BLaER1 treated with 17β-estradiol and CSF1 and Interleukin-3, amounts not matched to agents 10 nM and 100 nM (cell line): Measurements from ENCODE around the gene SETD5.

Experiments
- H3K27ac ChIP-seq, 11 experiments: shearing (Covaris generic); formaldehyde crosslinking; 2 replicates each; pipeline ENCODE4 v1.8.1; 2022
- H3K27me3 ChIP-seq, 11 experiments: shearing (Covaris generic); formaldehyde crosslinking; 2 replicates each; pipeline ENCODE4 v1.8.1; 2022
- H3K36me3 ChIP-seq, 11 experiments: shearing (Covaris generic); formaldehyde crosslinking; 2 replicates each; pipeline ENCODE4 v1.8.1; 2022
- H3K4me1 ChIP-seq, 10 experiments: shearing (Covaris generic); formaldehyde crosslinking; 2 replicates each; pipeline ENCODE4 v1.8.1; 2022
- H3K4me2 ChIP-seq, 11 experiments: shearing (Covaris generic); formaldehyde crosslinking; 2 replicates each; pipeline ENCODE4 v1.8.1; 2022
- H3K4me3 ChIP-seq, 10 experiments: shearing (Covaris generic); formaldehyde crosslinking; 2 replicates each; pipeline ENCODE4 v1.8.1; 2022
- H3K9ac ChIP-seq, 11 experiments: shearing (Covaris generic); formaldehyde crosslinking; 2 replicates each; pipeline ENCODE4 v1.8.1; 2022
- H3K9me3 ChIP-seq, 11 experiments: shearing (Covaris generic); formaldehyde crosslinking; replicated peaks in 1 of 11; 2 replicates each; pipeline ENCODE4 v1.8.1; 2022
- H4K20me1 ChIP-seq, 11 experiments: shearing (Covaris generic); formaldehyde crosslinking; 2 replicates each; pipeline ENCODE4 v1.8.1; 2022
- Cebpa-rat ChIP-seq, 11 experiments: shearing (Covaris generic); IDR thresholded peaks; 2 replicates each; pipeline ENCODE4 v1.8.1; 2022

SETD5 gene

GRCh38 chr3:9409981-9410854, 12.8 kb downstream of the SETD5 start:
- Histone ChIP-seq H3K27ac (peak overlapping the region in 7 of 11 experiments; percentile 1 to 42 (median 23); a peak in 8 of 22 replicates), H3K27me3 (no peaks in the 10 kb centered on the region), H3K4me2 (peak overlapping the region in 7 of 11 experiments; percentile 8 to 76 (median 45); a peak in 10 of 22 replicates), H3K36me3 (peaks cover 7 to 54% (median 29%) of the 10 kb centered on the region in 11 experiments; a peak in 20 of 22 replicates), H3K9ac (no peak overlapping the region), H3K4me1 (peaks cover 17 to 82% (median 30%) of the 10 kb centered on the region in 10 experiments), H3K9me3 (peaks cover 0 to 15% (median 0%) of the 10 kb centered on the region in 11 experiments; a peak in 5 of 22 replicates), H3K4me3 (no peak overlapping the region), H4K20me1 (peaks cover 88 to 100% (median 100%) of the 10 kb centered on the region in 11 experiments)
- TF ChIP-seq Cebpa-rat (IDR thresholded peaks at IDR 0.05), result no peak

GRCh38 chr3:9411302-9411701, 13.9 kb downstream of the SETD5 start:
- Histone ChIP-seq H3K9me3 (peaks cover 0 to 19% (median 0%) of the 10 kb centered on the region in 11 experiments; a peak in 5 of 22 replicates), H3K27ac (no peak overlapping the region), H3K27me3 (no peaks in the 10 kb centered on the region), H3K4me1 (peaks cover 15 to 85% (median 31%) of the 10 kb centered on the region in 10 experiments), H3K4me2 (peak overlapping the region in 2 of 11 experiments; percentile 64 to 76; a peak in 3 of 22 replicates), H3K36me3 (peaks cover 18 to 65% (median 40%) of the 10 kb centered on the region in 11 experiments; a peak in 21 of 22 replicates), H3K9ac (no peak overlapping the region), H4K20me1 (peaks cover 88 to 100% (median 100%) of the 10 kb centered on the region in 11 experiments), H3K4me3 (no peak overlapping the region)
- no peak for TF ChIP-seq Cebpa-rat (IDR thresholded peaks at IDR 0.05)

- no peak overlapping the region for H3K9ac ChIP-seq
Observed at GRCh38 chr3:9412293-9412692, 14.9 kb downstream of the SETD5 start.

GRCh38 chr3:9414826-9415225, 17.4 kb downstream of the SETD5 start:
- H4K20me1 ChIP-seq, result peaks cover 95 to 100% (median 100%) of the 10 kb centered on the region in 11 experiments
- H3K27ac ChIP-seq, result no peak overlapping the region
- no peak for TF ChIP-seq Cebpa-rat (IDR thresholded peaks at IDR 0.05)
- no peak overlapping the region for H3K9ac ChIP-seq
- peaks cover 0 to 65% (median 20%) of the 10 kb centered on the region in 10 experiments; a peak in 16 of 20 replicates for H3K4me1 ChIP-seq
- peaks cover 0 to 11% (median 0%) of the 10 kb centered on the region in 11 experiments; a peak in 3 of 22 replicates for H3K9me3 ChIP-seq
- H3K36me3 ChIP-seq, result peaks cover 24 to 65% (median 39%) of the 10 kb centered on the region in 11 experiments; a peak in 21 of 22 replicates
- no peak overlapping the region for H3K4me3 ChIP-seq
- no peaks in the 10 kb centered on the region for H3K27me3 ChIP-seq
- H3K4me2 ChIP-seq, result no peak overlapping the region

More at GRCh38 chr3:9412293-9412692, 14.9 kb downstream of the SETD5 start:
- Histone ChIP-seq H3K9me3 (peaks cover 0 to 19% (median 0%) of the 10 kb centered on the region in 11 experiments; a peak in 5 of 22 replicates), H3K27ac (no peak overlapping the region), H3K4me1 (peaks cover 5 to 78% (median 27%) of the 10 kb centered on the region in 10 experiments), H4K20me1 (peaks cover 88 to 100% (median 100%) of the 10 kb centered on the region in 11 experiments), H3K36me3 (peaks cover 17 to 74% (median 43%) of the 10 kb centered on the region in 11 experiments; a peak in 21 of 22 replicates), H3K4me3 (no peak overlapping the region), H3K27me3 (no peaks in the 10 kb centered on the region), H3K4me2 (peak overlapping the region in 2 of 11 experiments; percentile 44 to 76; a peak in 3 of 22 replicates)
- TF ChIP-seq Cebpa-rat (IDR thresholded peaks at IDR 0.05), result no peak

GRCh38 chr3:9415485-9416138, 18.2 kb downstream of the SETD5 start:
- Histone ChIP-seq H4K20me1 (peaks cover 94 to 100% (median 100%) of the 10 kb centered on the region in 11 experiments), H3K4me1 (peaks cover 0 to 65% (median 16%) of the 10 kb centered on the region in 10 experiments; a peak in 13 of 20 replicates), H3K27me3 (no peaks in the 10 kb centered on the region), H3K4me2 (peak overlapping the region in 4 of 11 experiments; percentile 12 to 44 (median 28); a peak in 6 of 22 replicates), H3K4me3 (no peak overlapping the region), H3K27ac (peak overlapping the region in 1 of 11 experiments; percentile 10; a peak in 1 of 22 replicates), H3K9me3 (peaks cover 0 to 11% (median 0%) of the 10 kb centered on the region in 11 experiments; a peak in 3 of 22 replicates), H3K9ac (no peak overlapping the region), H3K36me3 (peaks cover 24 to 59% (median 36%) of the 10 kb centered on the region in 11 experiments; a peak in 21 of 22 replicates)
- TF ChIP-seq Cebpa-rat (IDR thresholded peaks at IDR 0.05), result no peak

- no peak for TF ChIP-seq Cebpa-rat (IDR thresholded peaks at IDR 0.05)
- Histone ChIP-seq H3K4me1 (peaks cover 2 to 65% (median 17%) of the 10 kb centered on the region in 10 experiments; a peak in 15 of 20 replicates), H4K20me1 (peaks cover 95 to 100% (median 100%) of the 10 kb centered on the region in 11 experiments), H3K27ac (peak overlapping the region in 3 of 11 experiments; percentile 7 to 10 (median 8); a peak in 2 of 22 replicates), H3K9ac (no peak overlapping the region), H3K4me3 (no peak overlapping the region), H3K27me3 (no peaks in the 10 kb centered on the region), H3K4me2 (peak overlapping the region in 4 of 11 experiments; percentile 12 to 44 (median 27); a peak in 6 of 22 replicates), H3K36me3 (peaks cover 24 to 59% (median 36%) of the 10 kb centered on the region in 11 experiments; a peak in 21 of 22 replicates), H3K9me3 (peaks cover 0 to 11% (median 0%) of the 10 kb centered on the region in 11 experiments; a peak in 3 of 22 replicates)
Observed at GRCh38 chr3:9416139-9416780, 18.8 kb downstream of the SETD5 start.

- TF ChIP-seq Cebpa-rat (IDR thresholded peaks at IDR 0.05), result no peak
- Histone ChIP-seq H3K4me3 (no peak overlapping the region), H3K27me3 (no peaks in the 10 kb centered on the region), H3K27ac (peak overlapping the region in 6 of 11 experiments; percentile 2 to 25 (median 12); a peak in 5 of 22 replicates), H4K20me1 (peaks cover 93 to 100% (median 100%) of the 10 kb centered on the region in 11 experiments), H3K9me3 (peaks cover 0 to 1% (median 0%) of the 10 kb centered on the region in 11 experiments; a peak in 1 of 22 replicates), H3K4me2 (peak overlapping the region in 4 of 11 experiments; percentile 6 to 80 (median 32); a peak in 6 of 22 replicates), H3K36me3 (peaks cover 22 to 55% (median 40%) of the 10 kb centered on the region in 11 experiments), H3K9ac (peak overlapping the region in 1 of 11 experiments; percentile 42; a peak in 1 of 22 replicates), H3K4me1 (peaks cover 16 to 65% (median 29%) of the 10 kb centered on the region in 10 experiments)
Observed at GRCh38 chr3:9420850-9421549, 23.6 kb downstream of the SETD5 start.
